T-helper 1 cell treated with Interleukin-12 subunit alpha and Interleukin-12 subunit beta and Interleukin-4 antibody, amounts not matched to agents 30 μg/mL and 1 μg/mL, for 36 hours (primary cell): ENCODE data around the gene TMEM141.
A peak's percentile ranks its signal among the peaks of the same experiment; 100 is the strongest.
"Not testable (repeated sequence)": the region's sequence is repeated elsewhere in the genome, so short reads cannot be mapped to it uniquely, and the experiment has no call there.

Experiments used
- H3K27ac Mint-ChIP-seq: one replicate; pipeline ENCODE4 v1.8.0; 2021; ENCODE audit warnings: mild to moderate bottlenecking, mixed read lengths
- H3K27me3 Mint-ChIP-seq: one replicate; pipeline ENCODE4 v1.8.0; 2021; ENCODE audit warnings: low read depth, mixed read lengths
- H3K36me3 Mint-ChIP-seq: one replicate; pipeline ENCODE4 v1.8.0; 2021; ENCODE audit warnings: low read depth, mixed read lengths
- H3K4me1 Mint-ChIP-seq: one replicate; pipeline ENCODE4 v1.8.0; 2021; ENCODE audit warnings: low read depth, mixed read lengths
- H3K4me3 Mint-ChIP-seq: one replicate; pipeline ENCODE4 v1.8.0; 2021; ENCODE audit warnings: mild to moderate bottlenecking, moderate library complexity, mixed read lengths
- H3K9me3 Mint-ChIP-seq: one replicate; pipeline ENCODE4 v1.8.0; 2021; ENCODE audit warnings: mixed read lengths

The TMEM141 gene

GRCh38 chr9:136792321-136793085 is 1.4 kb downstream of the TMEM141 start:
- Mint-ChIP-seq H3K36me3 (peaks cover 7% of the 10 kb centered on the region), H3K27me3 (peaks cover 21% of the 10 kb centered on the region), H3K4me3 (peak overlapping the region; percentile 79), H3K9me3 (no peaks in the 10 kb centered on the region), H3K27ac (peak overlapping the region; percentile 85), H3K4me1 (peaks cover 21% of the 10 kb centered on the region)

- peaks cover 21% of the 10 kb centered on the region for H3K27me3 Mint-ChIP-seq
- peak overlapping the region; percentile 36 for H3K27ac Mint-ChIP-seq
- H3K9me3 Mint-ChIP-seq, result no peaks in the 10 kb centered on the region
- peaks cover 7% of the 10 kb centered on the region for H3K36me3 Mint-ChIP-seq
- H3K4me1 Mint-ChIP-seq, result peaks cover 15% of the 10 kb centered on the region
- H3K4me3 Mint-ChIP-seq, result no peak overlapping the region
Measured at GRCh38 chr9:136793086-136793946, 2.2 kb downstream of the TMEM141 start.

GRCh38 chr9:136794281-136794999 is 3.3 kb downstream of the TMEM141 start:
- Mint-ChIP-seq H3K27me3 (peaks cover 21% of the 10 kb centered on the region), H3K4me1 (peaks cover 10% of the 10 kb centered on the region), H3K9me3 (no peaks in the 10 kb centered on the region), H3K27ac (no peak overlapping the region), H3K36me3 (peaks cover 7% of the 10 kb centered on the region), H3K4me3 (no peak overlapping the region)

GRCh38 chr9:136795000-136795348 is 3.8 kb downstream of the TMEM141 start:
- Mint-ChIP-seq H3K27me3 (peaks cover 21% of the 10 kb centered on the region), H3K4me1 (peaks cover 10% of the 10 kb centered on the region), H3K9me3 (no peaks in the 10 kb centered on the region), H3K36me3 (peaks cover 7% of the 10 kb centered on the region), H3K4me3 (no peak overlapping the region), H3K27ac (no peak overlapping the region)

- no peak within 1 kb of the TSS for H3K4me3 Mint-ChIP-seq
- H3K27me3 Mint-ChIP-seq, result peaks cover 29% of the 10 kb centered on the region
- no peaks in the 10 kb centered on the region for H3K9me3 Mint-ChIP-seq
- peaks cover 7% of the 10 kb centered on the region for H3K36me3 Mint-ChIP-seq
- H3K27ac Mint-ChIP-seq, result no peak within 1 kb of the TSS
- peaks cover 16% of the 10 kb centered on the region for H3K4me1 Mint-ChIP-seq
Measured at GRCh38 chr9:136796238-136796774, 5.2 kb downstream of the TMEM141 start, which contains the start of gene CCDC183. TSS of gene CCDC183 (plus strand) at chr9:136796338. CDS start at chr9:136796398, 60 bp downstream.

GRCh38 chr9:136796775-136797347 is 5.7 kb downstream of the TMEM141 start:
- Mint-ChIP-seq H3K27me3 (peaks cover 30% of the 10 kb centered on the region), H3K4me1 (peaks cover 16% of the 10 kb centered on the region)
- not testable (repeated sequence) for H3K36me3 Mint-ChIP-seq, H3K27ac Mint-ChIP-seq, H3K4me3 Mint-ChIP-seq, H3K9me3 Mint-ChIP-seq

GRCh38 chr9:136798708-136799078 is 7.5 kb downstream of the TMEM141 start:
- no peak overlapping the region for H3K4me3 Mint-ChIP-seq
- H3K9me3 Mint-ChIP-seq, result no peaks in the 10 kb centered on the region
- H3K36me3 Mint-ChIP-seq, result no peaks in the 10 kb centered on the region
- H3K27me3 Mint-ChIP-seq, result peaks cover 32% of the 10 kb centered on the region
- H3K4me1 Mint-ChIP-seq, result peaks cover 10% of the 10 kb centered on the region
- H3K27ac Mint-ChIP-seq, result no peak overlapping the region

- H3K36me3 Mint-ChIP-seq, result no peaks in the 10 kb centered on the region
- H3K4me1 Mint-ChIP-seq, result peaks cover 10% of the 10 kb centered on the region
- no peaks in the 10 kb centered on the region for H3K9me3 Mint-ChIP-seq
- H3K27ac Mint-ChIP-seq, result no peak overlapping the region
- H3K4me3 Mint-ChIP-seq, result no peak overlapping the region
- peaks cover 32% of the 10 kb centered on the region for H3K27me3 Mint-ChIP-seq
Measured at GRCh38 chr9:136799079-136799853, 8.1 kb downstream of the TMEM141 start.

- H3K27ac Mint-ChIP-seq, result no peak overlapping the region
- peaks cover 10% of the 10 kb centered on the region for H3K4me1 Mint-ChIP-seq
- peak overlapping the region; percentile 81 for H3K4me3 Mint-ChIP-seq
- H3K27me3 Mint-ChIP-seq, result peaks cover 32% of the 10 kb centered on the region
- H3K9me3 Mint-ChIP-seq, result no peaks in the 10 kb centered on the region
- H3K36me3 Mint-ChIP-seq, result no peaks in the 10 kb centered on the region
Measured at GRCh38 chr9:136799854-136800657, 8.9 kb downstream of the TMEM141 start.

- Mint-ChIP-seq H3K9me3 (no peaks in the 10 kb centered on the region), H3K27me3 (peaks cover 15% of the 10 kb centered on the region), H3K36me3 (peaks cover 1% of the 10 kb centered on the region), H3K4me3 (no peak overlapping the region), H3K4me1 (peaks cover 17% of the 10 kb centered on the region), H3K27ac (no peak overlapping the region)
Measured at GRCh38 chr9:136802321-136802720, 11.2 kb downstream of the TMEM141 start.

GRCh38 chr9:136803009-136803550 is 11.9 kb downstream of the TMEM141 start:
- not testable (repeated sequence) for H3K9me3 Mint-ChIP-seq, H3K36me3 Mint-ChIP-seq, H3K27ac Mint-ChIP-seq, H3K4me3 Mint-ChIP-seq
- peaks cover 17% of the 10 kb centered on the region for H3K4me1 Mint-ChIP-seq
- H3K27me3 Mint-ChIP-seq, result peaks cover 11% of the 10 kb centered on the region

- no peak overlapping the region for H3K27ac Mint-ChIP-seq
- H3K36me3 Mint-ChIP-seq, result peaks cover 3% of the 10 kb centered on the region
- no peaks in the 10 kb centered on the region for H3K9me3 Mint-ChIP-seq
- peaks cover 18% of the 10 kb centered on the region for H3K4me1 Mint-ChIP-seq
- peaks cover 11% of the 10 kb centered on the region for H3K27me3 Mint-ChIP-seq
- no peak overlapping the region for H3K4me3 Mint-ChIP-seq
Measured at GRCh38 chr9:136803551-136804508, 12.7 kb downstream of the TMEM141 start.
